A549 (cell line): ENCODE data around the gene RAPSN.

ENCODE experiments used
- CHD4 ChIP-seq: fragments of 200-600 bp; sonication (generic); IDR thresholded peaks from 2 replicates; pipeline ENCODE4 v1.6.1; 2016; ENCODE audit warnings: antibody characterized with exemption, mild to moderate bottlenecking, borderline replicate concordance
- ESRRA ChIP-seq: fragments of 150-350 bp; IDR thresholded peaks from 2 replicates; pipeline ENCODE4 v1.6.1; 2014; ENCODE audit warnings: mild to moderate bottlenecking, low read length, borderline replicate concordance
- JUN ChIP-seq, 2 experiments: fragments of >200 bp; sonication (Bioruptor Twin); formaldehyde crosslinking; IDR thresholded peaks; 2 replicates in 1 of 2; 3 replicates in 1 of 2; pipeline ENCODE4 v1.6.1; 2016 to 2017
- KDM1A ChIP-seq: fragments of 200-600 bp; sonication (generic); IDR thresholded peaks from 2 replicates; pipeline ENCODE4 v1.6.1; 2016; ENCODE audit warnings: low read depth, mild to moderate bottlenecking
- KDM5A ChIP-seq: fragments of 200-600 bp; sonication (generic); IDR thresholded peaks from 2 replicates; pipeline ENCODE4 v1.6.1; 2016; ENCODE audit warnings: antibody characterized with exemption, mild to moderate bottlenecking
- POLR2A ChIP-seq: IDR thresholded peaks from 2 replicates; pipeline ENCODE4 v1.6.1; 2012; ENCODE audit warnings: mild to moderate bottlenecking, low read length
- SMC3 ChIP-seq: fragments of >200 bp; sonication (Bioruptor Twin); formaldehyde crosslinking; IDR thresholded peaks from 3 replicates; pipeline ENCODE4 v1.6.1; 2018; ENCODE audit warnings: inconsistent platforms
- SREBF2 ChIP-seq: fragments of 450-650 bp; IDR thresholded peaks from 2 replicates; pipeline ENCODE4 v1.6.1; 2014; ENCODE audit warnings: mild to moderate bottlenecking, moderate library complexity
- TP53 ChIP-seq: fragments of 250-450 bp; sonication (Bioruptor Pico); IDR thresholded peaks from 2 replicates; pipeline ENCODE4 v1.5.0; 2021; ENCODE audit warnings: mild to moderate bottlenecking, moderate library complexity
- ZSCAN20 ChIP-seq: fragments of 250-450 bp; sonication (Bioruptor Pico); IDR thresholded peaks from 2 replicates; pipeline ENCODE4 v1.8.0; 2022; ENCODE audit warnings: mild to moderate bottlenecking, moderate library complexity
- TF ChIP-seq, protein P1 (sequence below): fragments of >200 bp; sonication (Bioruptor Twin); formaldehyde crosslinking; IDR thresholded peaks from 3 replicates; pipeline ENCODE4 v1.5.1; 2016
- TF ChIP-seq, protein P2 (sequence below): IDR thresholded peaks from 2 replicates; pipeline ENCODE4 v1.6.1; 2012

DNA sequence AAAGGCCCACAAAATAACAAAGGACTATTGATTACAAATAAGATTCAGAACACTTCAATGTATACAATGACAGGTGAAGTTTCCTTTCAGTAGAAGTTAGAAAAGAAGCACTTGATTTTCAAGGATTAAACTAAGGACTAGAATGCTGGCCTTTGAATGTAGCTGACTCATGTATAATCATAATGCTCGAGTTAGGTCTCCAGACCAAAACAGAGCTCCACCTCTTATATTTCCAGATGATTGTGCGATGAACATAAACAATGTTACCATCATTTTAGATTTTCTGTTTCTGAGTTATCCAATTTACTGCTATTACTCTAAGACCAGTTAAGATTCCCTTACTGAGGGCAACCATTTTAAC, 40.4 kb upstream of the RAPSN start:
- TF ChIP-seq, protein P1, sequence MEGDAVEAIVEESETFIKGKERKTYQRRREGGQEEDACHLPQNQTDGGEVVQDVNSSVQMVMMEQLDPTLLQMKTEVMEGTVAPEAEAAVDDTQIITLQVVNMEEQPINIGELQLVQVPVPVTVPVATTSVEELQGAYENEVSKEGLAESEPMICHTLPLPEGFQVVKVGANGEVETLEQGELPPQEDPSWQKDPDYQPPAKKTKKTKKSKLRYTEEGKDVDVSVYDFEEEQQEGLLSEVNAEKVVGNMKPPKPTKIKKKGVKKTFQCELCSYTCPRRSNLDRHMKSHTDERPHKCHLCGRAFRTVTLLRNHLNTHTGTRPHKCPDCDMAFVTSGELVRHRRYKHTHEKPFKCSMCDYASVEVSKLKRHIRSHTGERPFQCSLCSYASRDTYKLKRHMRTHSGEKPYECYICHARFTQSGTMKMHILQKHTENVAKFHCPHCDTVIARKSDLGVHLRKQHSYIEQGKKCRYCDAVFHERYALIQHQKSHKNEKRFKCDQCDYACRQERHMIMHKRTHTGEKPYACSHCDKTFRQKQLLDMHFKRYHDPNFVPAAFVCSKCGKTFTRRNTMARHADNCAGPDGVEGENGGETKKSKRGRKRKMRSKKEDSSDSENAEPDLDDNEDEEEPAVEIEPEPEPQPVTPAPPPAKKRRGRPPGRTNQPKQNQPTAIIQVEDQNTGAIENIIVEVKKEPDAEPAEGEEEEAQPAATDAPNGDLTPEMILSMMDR = no peak
- TF ChIP-seq SREBF2 (no peak), CHD4 (no peak), POLR2A (no peak), JUN (IDR thresholded peaks at IDR 0.05) (no peak), TP53 (no peak), ESRRA (no peak), KDM5A (no peak), ZSCAN20 (CRISPR knock-in tag) (no peak), KDM1A (no peak), SMC3 (no peak)
- TF ChIP-seq, protein P2, sequence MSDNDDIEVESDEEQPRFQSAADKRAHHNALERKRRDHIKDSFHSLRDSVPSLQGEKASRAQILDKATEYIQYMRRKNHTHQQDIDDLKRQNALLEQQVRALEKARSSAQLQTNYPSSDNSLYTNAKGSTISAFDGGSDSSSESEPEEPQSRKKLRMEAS = no peak
